ENCODE measurements around the gene SPTBN1.

Gene SPTBN1

GRCh38 chr2:54553075-54553474 is 96.9 kb downstream of the SPTBN1 start:
- ATAC-seq, result no peak
- TF ChIP-seq RARB (CRISPR knock-in tag; IDR thresholded peaks at IDR 0.05) (no peak), TCF4 (CRISPR knock-in tag; IDR thresholded peaks at IDR 0.05; ENCODE audit: borderline replicate concordance) (no peak), CSRNP3 (CRISPR knock-in tag; IDR thresholded peaks at IDR 0.05) (no peak), BACH2 (CRISPR knock-in tag; IDR thresholded peaks at IDR 0.05; ENCODE audit: borderline replicate concordance) (no peak), OSR1 (CRISPR knock-in tag; IDR thresholded peaks at IDR 0.05) (no peak), ARNTL (CRISPR knock-in tag; IDR thresholded peaks at IDR 0.05; ENCODE audit: borderline replicate concordance, low read depth) (no peak), ZFP3 (CRISPR knock-in tag; IDR thresholded peaks at IDR 0.05) (no peak), ESRRG (CRISPR knock-in tag; IDR thresholded peaks at IDR 0.05) (no peak), CREB5 (CRISPR knock-in tag; IDR thresholded peaks at IDR 0.05; ENCODE audit: low read depth) (no peak), ZNF70 (CRISPR knock-in tag; IDR thresholded peaks at IDR 0.05) (no peak), ZNF8 (CRISPR knock-in tag; IDR thresholded peaks at IDR 0.05) (no peak), PATZ1 (CRISPR knock-in tag; IDR thresholded peaks at IDR 0.05; ENCODE audit: borderline replicate concordance) (no peak), ISL1 (CRISPR knock-in tag; IDR thresholded peaks at IDR 0.05) (no peak)

GRCh38 chr2:54553775-54554174 is 97.6 kb downstream of the SPTBN1 start:
- ATAC-seq, result no peak
- no peak for TF ChIP-seq CREB5 (CRISPR knock-in tag; IDR thresholded peaks at IDR 0.05; ENCODE audit: low read depth)
- TF ChIP-seq ZNF8 (CRISPR knock-in tag; IDR thresholded peaks at IDR 0.05), result no peak
- TF ChIP-seq ZFP30 (CRISPR knock-in tag; IDR thresholded peaks at IDR 0.05), result no peak
- TF ChIP-seq ZNF565 (CRISPR knock-in tag; conservative IDR thresholded peaks at IDR 0.05; ENCODE audit: low read depth), result no peak
- no peak for TF ChIP-seq CSDC2 (CRISPR knock-in tag; IDR thresholded peaks at IDR 0.05)
- no peak for TF ChIP-seq POU6F1 (CRISPR knock-in tag; IDR thresholded peaks at IDR 0.05; ENCODE audit: borderline replicate concordance, low read depth)
- TF ChIP-seq TOX (CRISPR knock-in tag; IDR thresholded peaks at IDR 0.05; ENCODE audit: borderline replicate concordance), result no peak
- TF ChIP-seq GLIS3 (CRISPR knock-in tag; IDR thresholded peaks at IDR 0.05), result no peak
- TF ChIP-seq PATZ1 (CRISPR knock-in tag; IDR thresholded peaks at IDR 0.05; ENCODE audit: borderline replicate concordance), result no peak
- TF ChIP-seq ZC3H10 (CRISPR knock-in tag; IDR thresholded peaks at IDR 0.05), result no peak
- no peak for TF ChIP-seq SNAI2 (CRISPR knock-in tag; IDR thresholded peaks at IDR 0.05)
- TF ChIP-seq OSR1 (CRISPR knock-in tag; IDR thresholded peaks at IDR 0.05), result no peak
- TF ChIP-seq ZFP3 (CRISPR knock-in tag; IDR thresholded peaks at IDR 0.05), result no peak
- TF ChIP-seq RARB (CRISPR knock-in tag; IDR thresholded peaks at IDR 0.05), result no peak
- TF ChIP-seq ARNTL (CRISPR knock-in tag; IDR thresholded peaks at IDR 0.05; ENCODE audit: borderline replicate concordance, low read depth), result no peak
- no peak for TF ChIP-seq ISL1 (CRISPR knock-in tag; IDR thresholded peaks at IDR 0.05)
